Upper lobe of left lung (tissue), 4 donors: ENCODE measurements around the gene OTOS.

ENCODE experiments used
- EP300 ChIP-seq, 4 donors: sonication (generic); formaldehyde crosslinking; IDR thresholded peaks; one replicate each; pipeline ENCODE4 v1.5.1; 2017; ENCODE audit warnings: antibody characterized with exemption in 4 of 4, control low read depth in 2 of 4
- POLR2A ChIP-seq, 4 donors: fragments of 450-650 bp; IDR thresholded peaks; one replicate each; pipeline ENCODE4 v1.5.1; 2016 to 2017; ENCODE audit warnings: antibody characterized with exemption in 4 of 4, mild to moderate bottlenecking in 2 of 4
- TF ChIP-seq, protein P1 (sequence below), 6 experiments: fragments of 450-650 bp in 4 of 6; fragments of 200-600 bp in 2 of 6; sonication (generic) in 2 of 6; IDR thresholded peaks; one replicate each; pipeline ENCODE4 v1.5.1; 2016 to 2019; ENCODE audit warnings: antibody characterized with exemption in 6 of 6

DNA sequence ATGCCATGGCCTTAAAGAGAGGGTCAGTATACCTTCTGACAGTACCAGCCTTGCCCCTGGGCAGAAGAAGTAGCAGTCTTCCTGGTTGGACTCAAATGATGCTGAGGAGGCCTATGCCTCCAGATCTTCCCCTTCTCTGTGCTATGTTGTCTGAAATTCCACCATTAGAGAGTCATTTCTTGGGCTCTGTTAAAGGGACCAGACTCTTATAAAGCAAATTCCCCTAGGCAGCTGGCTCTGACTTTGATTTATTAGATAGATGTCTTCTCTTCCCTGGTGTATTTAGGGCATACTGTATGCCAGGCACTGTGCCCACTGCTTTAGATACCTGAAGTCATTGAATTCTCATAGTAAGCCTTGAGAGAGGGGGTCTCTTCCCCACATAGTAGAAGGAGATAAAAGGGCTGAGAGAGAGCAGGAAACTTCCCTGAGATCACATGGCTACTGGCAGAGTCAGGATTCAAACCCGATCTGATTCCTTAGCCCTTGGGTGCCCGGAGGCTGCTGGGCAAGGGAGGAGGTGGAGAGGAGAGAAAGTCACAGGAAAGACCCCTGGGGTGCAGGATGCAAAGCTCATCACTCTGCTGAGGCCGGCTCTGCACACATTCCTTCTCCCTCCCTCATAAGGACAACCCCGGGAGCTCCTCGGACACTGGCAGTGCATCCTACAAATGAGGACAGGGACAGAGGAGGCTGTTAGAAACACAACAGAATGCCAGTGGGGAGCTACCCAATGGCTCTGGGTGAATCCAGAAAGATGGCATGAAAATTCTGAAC, 27.4 kb downstream of the OTOS start:
- no peak for TF ChIP-seq POLR2A (IDR thresholded peaks at IDR 0.05)
- TF ChIP-seq, protein P1, sequence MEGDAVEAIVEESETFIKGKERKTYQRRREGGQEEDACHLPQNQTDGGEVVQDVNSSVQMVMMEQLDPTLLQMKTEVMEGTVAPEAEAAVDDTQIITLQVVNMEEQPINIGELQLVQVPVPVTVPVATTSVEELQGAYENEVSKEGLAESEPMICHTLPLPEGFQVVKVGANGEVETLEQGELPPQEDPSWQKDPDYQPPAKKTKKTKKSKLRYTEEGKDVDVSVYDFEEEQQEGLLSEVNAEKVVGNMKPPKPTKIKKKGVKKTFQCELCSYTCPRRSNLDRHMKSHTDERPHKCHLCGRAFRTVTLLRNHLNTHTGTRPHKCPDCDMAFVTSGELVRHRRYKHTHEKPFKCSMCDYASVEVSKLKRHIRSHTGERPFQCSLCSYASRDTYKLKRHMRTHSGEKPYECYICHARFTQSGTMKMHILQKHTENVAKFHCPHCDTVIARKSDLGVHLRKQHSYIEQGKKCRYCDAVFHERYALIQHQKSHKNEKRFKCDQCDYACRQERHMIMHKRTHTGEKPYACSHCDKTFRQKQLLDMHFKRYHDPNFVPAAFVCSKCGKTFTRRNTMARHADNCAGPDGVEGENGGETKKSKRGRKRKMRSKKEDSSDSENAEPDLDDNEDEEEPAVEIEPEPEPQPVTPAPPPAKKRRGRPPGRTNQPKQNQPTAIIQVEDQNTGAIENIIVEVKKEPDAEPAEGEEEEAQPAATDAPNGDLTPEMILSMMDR (IDR thresholded peaks at IDR 0.05) = no peak
- TF ChIP-seq EP300 (IDR thresholded peaks at IDR 0.05) = no peak
